Measurements from ENCODE around the gene RELA.
A peak's percentile ranks its signal among the peaks of the same experiment; 100 is the strongest.

DNA sequence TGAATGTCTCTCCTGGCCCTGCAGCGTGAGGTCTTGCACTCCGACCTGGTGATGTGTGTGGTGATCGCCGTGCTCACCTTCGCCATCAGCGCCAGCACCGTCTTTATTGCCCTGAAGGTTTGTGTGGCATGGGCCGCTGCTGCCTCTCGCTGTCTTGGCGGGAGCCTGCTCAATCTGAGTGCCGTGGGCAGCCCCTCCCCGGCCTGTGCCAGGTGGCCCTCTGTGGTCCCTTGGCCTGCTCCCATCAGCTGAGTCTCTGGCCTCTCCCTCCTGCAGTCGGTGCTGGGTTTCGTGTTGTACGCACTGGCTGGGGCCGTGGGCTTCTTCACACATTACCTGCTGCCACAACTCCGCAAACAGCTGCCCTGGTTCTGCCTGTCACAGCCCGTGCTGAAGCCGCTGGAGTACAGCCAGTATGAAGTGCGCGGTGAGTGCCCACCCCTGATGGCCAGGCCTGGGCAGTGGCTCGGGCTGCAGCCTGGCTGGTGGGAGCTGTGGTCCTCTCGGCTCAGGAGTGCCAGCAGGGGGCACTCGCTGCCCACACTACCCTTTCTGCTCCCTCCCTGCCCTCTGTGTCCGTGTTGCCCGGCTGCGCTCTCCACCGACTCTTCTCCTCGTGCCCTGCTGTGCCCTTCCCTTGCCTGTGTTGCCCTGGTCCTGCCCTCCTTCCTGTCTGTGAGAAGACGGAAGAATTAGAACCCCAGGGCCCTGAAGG is 36.9 kb downstream of the RELA start:
- TF ChIP-seq POLR2A (IDR thresholded peaks at IDR 0.05; ENCODE audit: low read depth, low read length) (no peak), JUN (IDR thresholded peaks at IDR 0.05; ENCODE audit: borderline replicate concordance, insufficient read depth, insufficient read length, low read depth) (no peak), POLR2AphosphoS5 (IDR thresholded peaks at IDR 0.05; ENCODE audit: insufficient read depth, low read depth, low read length) (no peak), FOS (IDR thresholded peaks at IDR 0.05; ENCODE audit: borderline replicate concordance, insufficient read depth, low read length) (no peak), MAX (IDR thresholded peaks at IDR 0.05; ENCODE audit: insufficient read depth, insufficient read length) (no peak), EZH2 (IDR thresholded peaks at IDR 0.05; ENCODE audit: borderline replicate concordance, low read depth, low read length, severe bottlenecking) (no peak), MYC (IDR thresholded peaks at IDR 0.05; ENCODE audit: low read depth, low read length) (no peak)
- TF ChIP-seq, protein P1, sequence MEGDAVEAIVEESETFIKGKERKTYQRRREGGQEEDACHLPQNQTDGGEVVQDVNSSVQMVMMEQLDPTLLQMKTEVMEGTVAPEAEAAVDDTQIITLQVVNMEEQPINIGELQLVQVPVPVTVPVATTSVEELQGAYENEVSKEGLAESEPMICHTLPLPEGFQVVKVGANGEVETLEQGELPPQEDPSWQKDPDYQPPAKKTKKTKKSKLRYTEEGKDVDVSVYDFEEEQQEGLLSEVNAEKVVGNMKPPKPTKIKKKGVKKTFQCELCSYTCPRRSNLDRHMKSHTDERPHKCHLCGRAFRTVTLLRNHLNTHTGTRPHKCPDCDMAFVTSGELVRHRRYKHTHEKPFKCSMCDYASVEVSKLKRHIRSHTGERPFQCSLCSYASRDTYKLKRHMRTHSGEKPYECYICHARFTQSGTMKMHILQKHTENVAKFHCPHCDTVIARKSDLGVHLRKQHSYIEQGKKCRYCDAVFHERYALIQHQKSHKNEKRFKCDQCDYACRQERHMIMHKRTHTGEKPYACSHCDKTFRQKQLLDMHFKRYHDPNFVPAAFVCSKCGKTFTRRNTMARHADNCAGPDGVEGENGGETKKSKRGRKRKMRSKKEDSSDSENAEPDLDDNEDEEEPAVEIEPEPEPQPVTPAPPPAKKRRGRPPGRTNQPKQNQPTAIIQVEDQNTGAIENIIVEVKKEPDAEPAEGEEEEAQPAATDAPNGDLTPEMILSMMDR (IDR thresholded peaks at IDR 0.05; ENCODE audit: extremely low read depth in 1 of 2, insufficient read depth in 1 of 2, low read depth in 1 of 2, low read length in 2 of 2) = peak; percentile 81 to 91

Data from endothelial cell of umbilical vein (primary cell).